IPS-NIHi11 (cell line): ENCODE results near the gene FOXF1.
A peak's percentile ranks its signal among the peaks of the same experiment; 100 is the strongest.

ENCODE experiments used
- DNase-seq: peaks from one replicate; pipeline ENCODE4 v3.0.0; 2012; ENCODE audit warnings: mixed read lengths, low spot score

FOXF1 gene

GRCh38 chr16:86534779-86535615 is 24.7 kb downstream of the FOXF1 start:
- DNase-seq: no peak

GRCh38 chr16:86536621-86537020 is 26.3 kb downstream of the FOXF1 start:
- no peak for DNase-seq

- no peak for DNase-seq
These were observed 27.2 kb downstream of the FOXF1 start for GRCh38 chr16:86537486-86537885.

GRCh38 chr16:86538196-86538780 is 28.0 kb downstream of the FOXF1 start:
- DNase-seq: no peak

- DNase-seq: no peak
These were observed 30.6 kb downstream of the FOXF1 start for GRCh38 chr16:86540894-86541293.

GRCh38 chr16:86541560-86541959 is 31.2 kb downstream of the FOXF1 start:
- no peak for DNase-seq

GRCh38 chr16:86542756-86543750 is 32.7 kb downstream of the FOXF1 start:
- no peak for DNase-seq

- DNase-seq: no peak
These were observed 35.2 kb downstream of the FOXF1 start for GRCh38 chr16:86545481-86545880.

GRCh38 chr16:86545954-86546637 is 35.8 kb downstream of the FOXF1 start:
- no peak for DNase-seq

- no peak for DNase-seq
These were observed 36.3 kb downstream of the FOXF1 start for GRCh38 chr16:86546638-86547013.

- no peak for DNase-seq
These were observed 37.0 kb downstream of the FOXF1 start for GRCh38 chr16:86547286-86547685.

- DNase-seq: no peak
These were observed 39.0 kb downstream of the FOXF1 start for GRCh38 chr16:86549076-86549892.

GRCh38 chr16:86549893-86550190 is 39.5 kb downstream of the FOXF1 start:
- DNase-seq: no peak

GRCh38 chr16:86550281-86550680 is 40.0 kb downstream of the FOXF1 start:
- no peak for DNase-seq

GRCh38 chr16:86553356-86553755 is 43.0 kb downstream of the FOXF1 start:
- no peak for DNase-seq

- no peak for DNase-seq
These were observed 44.2 kb downstream of the FOXF1 start for GRCh38 chr16:86554599-86554916.

- DNase-seq: peak; percentile 98
These were observed 44.8 kb downstream of the FOXF1 start, which contains the start of gene MTHFSD for GRCh38 chr16:86554917-86555703. Gene MTHFSD (minus strand): TSS chr16:86555235. CDS start chr16:86555184, 51 bp downstream.

- no peak for DNase-seq
These were observed 45.4 kb downstream of the FOXF1 start for GRCh38 chr16:86555704-86556075.

GRCh38 chr16:86556576-86556975 is 46.2 kb downstream of the FOXF1 start:
- no peak for DNase-seq

- no peak for DNase-seq
These were observed 47.3 kb downstream of the FOXF1 start for GRCh38 chr16:86557587-86557986.
